Measurements from ENCODE around the gene ANKRD62. TPM values are rescaled to one million over a fixed set of nuclear protein-coding genes. Genes with fewer than 3 reads are reported as not detected.

The ANKRD62 gene
- total and polyA plus RNA-seq, 9 of the 15 experiments (the other 6 are each of a cell fraction or from before 2014, with no cell fraction given): 0.16 to 1.1 (median 0.45) TPM; not detected in 1

DNA sequence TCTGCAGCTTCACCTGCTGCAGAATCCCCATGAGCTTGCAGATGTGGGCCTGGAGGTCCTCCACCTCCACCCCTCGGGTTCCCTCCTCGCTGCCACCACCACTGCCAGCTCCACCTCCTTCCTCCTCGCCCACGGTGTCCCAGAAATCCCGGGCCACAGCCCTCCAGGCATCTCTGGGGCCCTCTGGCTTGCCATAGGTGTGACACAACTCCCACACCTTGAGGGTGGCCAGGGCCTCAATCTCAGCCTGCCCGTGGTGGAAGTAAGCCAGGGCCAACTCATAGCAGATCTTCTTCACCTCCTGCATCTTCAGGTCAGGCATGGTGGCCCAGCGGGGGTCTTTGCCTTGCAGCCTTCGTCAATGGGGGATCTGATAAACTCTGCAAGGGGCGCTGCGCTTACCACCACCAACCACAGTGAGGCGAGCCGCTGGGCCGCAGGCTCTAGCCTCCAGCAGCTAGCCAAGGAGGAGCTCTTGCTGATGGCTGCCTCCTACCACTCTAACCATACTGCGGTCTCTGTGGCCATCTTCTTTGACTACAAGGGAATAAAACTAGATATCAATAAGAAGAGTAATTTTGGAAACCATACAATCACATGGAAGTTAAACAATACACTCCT is 36.1 kb upstream of the ANKRD62 start:
- H3K9me3 ChIP-seq (replicated peaks; ENCODE audit: control insufficient read depth, insufficient read depth, low read depth, low read length): no peaks in the 10 kb centered on the region
- 3% methylated on average over 12 of the region's 14 CpGs for WGBS (ENCODE audit: insufficient coverage, low coverage, missing lambda C conversion rate)
- no TSS peak for BruUV-seq (replicated peaks)
- DNase-seq (ENCODE audit: extremely low read depth in 1 of 4, low spot score in 3 of 4): no peak
- 0 out of 4 replicates have a peak, but pooled peaks of 1 of the 2 experiments have one; percentile 14 for TF ChIP-seq RAD21 (CRISPR knock-in tag; conservative IDR thresholded peaks at IDR 0.05 in 1 of 2, IDR thresholded peaks at IDR 0.05 in 1 of 2)
- TF ChIP-seq, protein P1, sequence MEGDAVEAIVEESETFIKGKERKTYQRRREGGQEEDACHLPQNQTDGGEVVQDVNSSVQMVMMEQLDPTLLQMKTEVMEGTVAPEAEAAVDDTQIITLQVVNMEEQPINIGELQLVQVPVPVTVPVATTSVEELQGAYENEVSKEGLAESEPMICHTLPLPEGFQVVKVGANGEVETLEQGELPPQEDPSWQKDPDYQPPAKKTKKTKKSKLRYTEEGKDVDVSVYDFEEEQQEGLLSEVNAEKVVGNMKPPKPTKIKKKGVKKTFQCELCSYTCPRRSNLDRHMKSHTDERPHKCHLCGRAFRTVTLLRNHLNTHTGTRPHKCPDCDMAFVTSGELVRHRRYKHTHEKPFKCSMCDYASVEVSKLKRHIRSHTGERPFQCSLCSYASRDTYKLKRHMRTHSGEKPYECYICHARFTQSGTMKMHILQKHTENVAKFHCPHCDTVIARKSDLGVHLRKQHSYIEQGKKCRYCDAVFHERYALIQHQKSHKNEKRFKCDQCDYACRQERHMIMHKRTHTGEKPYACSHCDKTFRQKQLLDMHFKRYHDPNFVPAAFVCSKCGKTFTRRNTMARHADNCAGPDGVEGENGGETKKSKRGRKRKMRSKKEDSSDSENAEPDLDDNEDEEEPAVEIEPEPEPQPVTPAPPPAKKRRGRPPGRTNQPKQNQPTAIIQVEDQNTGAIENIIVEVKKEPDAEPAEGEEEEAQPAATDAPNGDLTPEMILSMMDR (IDR thresholded peaks at IDR 0.05 in 2 of 3, conservative IDR thresholded peaks at IDR 0.05 in 1 of 3; ENCODE audit: insufficient read depth in 2 of 3, low read depth in 1 of 3, low read length in 3 of 3): peak; percentile 19 to 38 (median 24); a peak in 2 of 6 replicates
- TF ChIP-seq NCOA2 (IDR thresholded peaks at IDR 0.05; ENCODE audit: partially characterized antibody in 2 of 2): no peak
- TF ChIP-seq ZNF717 (CRISPR knock-in tag; IDR thresholded peaks at IDR 0.05): no peak
- H3K4me2 ChIP-seq (ENCODE audit: insufficient read depth, low read length): no peak overlapping the region
- ChIA-PET CTCF (ENCODE audit: low intra/inter-chr PET ratio) (no interaction called here), POLR2A (no interaction called here)
- peaks cover 14 to 47% of the 10 kb centered on the region in 2 experiments; a peak in 4 of 5 replicates for H3K27me3 ChIP-seq (ENCODE audit: control insufficient read depth in 2 of 2, insufficient read depth in 2 of 2, low read length in 2 of 2)
- in situ Hi-C loops (cut with MboI): no loop called here
- H4K20me1 ChIP-seq (replicated peaks; ENCODE audit: control insufficient read depth, insufficient read depth, low read length): no peaks in the 10 kb centered on the region; the same call in 1 of the 2 replicates
- ATAC-seq: peak; percentile 76
- no peak overlapping the region for H2AFZ ChIP-seq (ENCODE audit: low read depth, low read length)
- H3K79me2 ChIP-seq (ENCODE audit: control insufficient read depth, insufficient read depth, low read length): no peaks in the 10 kb centered on the region
- no peak overlapping the region for H3K4me3 ChIP-seq
- H3K36me3 ChIP-seq (ENCODE audit: control insufficient read depth, insufficient read depth, low read length): no peaks in the 10 kb centered on the region
- H3K9me1 ChIP-seq (ENCODE audit: control insufficient read depth, insufficient read depth, low read length): no peaks in the 10 kb centered on the region
- no peak overlapping the region for H3K27ac ChIP-seq (ENCODE audit: extremely low read depth, low read depth, low read length)
- no peak overlapping the region for H3K9ac ChIP-seq (ENCODE audit: insufficient read depth in 1 of 2, low read depth in 2 of 2, low read length in 2 of 2)
- intact Hi-C loops (cut with micrococcal nuclease): no loop called here
- peaks cover 0 to 20% of the 10 kb centered on the region in 2 experiments; a peak in 2 of 5 replicates for H3K4me1 ChIP-seq (replicated peaks in 1 of 2; ENCODE audit: control insufficient read depth in 2 of 2, insufficient read depth in 2 of 2, low read length in 2 of 2)
- FAIRE-seq: no peak

All from K562 (cell line).